ENCODE data around the gene SCNN1A. TPM values are rescaled to one million over a fixed set of nuclear protein-coding genes. Genes with fewer than 3 reads are reported as not detected.

The SCNN1A gene
- polyA plus RNA-seq, 3 donors: 64.1 to 91.6 (median 68.0) TPM

DNA sequence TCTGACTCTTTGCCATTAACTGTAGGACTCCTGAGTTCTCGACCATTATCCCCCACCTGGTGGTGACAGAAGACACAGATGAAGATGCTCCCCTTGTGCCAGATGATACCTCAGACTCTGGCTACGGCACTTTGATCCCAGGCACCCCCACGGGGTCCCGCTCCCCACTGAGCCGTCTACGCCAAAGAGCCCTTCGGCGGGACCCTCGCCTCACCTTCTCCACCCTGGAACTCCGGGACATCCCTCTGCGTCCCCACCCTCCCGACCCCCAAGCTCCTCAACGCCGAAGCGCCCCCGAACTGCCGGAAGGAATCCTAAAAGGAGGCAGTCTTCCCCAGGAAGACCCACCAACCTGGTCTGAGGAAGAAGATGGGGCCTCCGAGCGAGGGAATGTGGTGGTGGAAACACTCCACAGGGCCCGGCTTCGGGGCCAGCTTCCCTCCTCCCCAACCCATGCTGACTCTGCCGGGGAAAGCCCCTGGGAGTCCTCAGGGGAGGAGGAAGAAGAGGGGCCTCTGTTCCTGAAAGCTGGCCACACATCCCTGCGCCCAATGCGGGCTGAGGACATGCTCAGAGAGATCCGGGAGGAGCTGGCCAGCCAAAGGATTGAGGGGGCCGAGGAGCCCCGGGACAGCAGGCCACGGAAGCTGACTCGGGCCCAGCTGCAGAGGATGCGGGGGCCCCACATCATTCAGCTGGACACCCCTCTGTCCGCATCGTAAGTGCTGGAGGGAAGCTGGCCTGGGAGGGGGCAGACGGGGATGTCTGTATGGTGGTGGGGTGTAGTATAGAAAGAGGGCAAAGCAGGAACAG, 47.9 kb downstream of the SCNN1A start:
- DNase-seq (ENCODE audit: extremely low read depth in 1 of 11, low read depth in 9 of 11, low spot score in 4 of 11): no peak

DNA sequence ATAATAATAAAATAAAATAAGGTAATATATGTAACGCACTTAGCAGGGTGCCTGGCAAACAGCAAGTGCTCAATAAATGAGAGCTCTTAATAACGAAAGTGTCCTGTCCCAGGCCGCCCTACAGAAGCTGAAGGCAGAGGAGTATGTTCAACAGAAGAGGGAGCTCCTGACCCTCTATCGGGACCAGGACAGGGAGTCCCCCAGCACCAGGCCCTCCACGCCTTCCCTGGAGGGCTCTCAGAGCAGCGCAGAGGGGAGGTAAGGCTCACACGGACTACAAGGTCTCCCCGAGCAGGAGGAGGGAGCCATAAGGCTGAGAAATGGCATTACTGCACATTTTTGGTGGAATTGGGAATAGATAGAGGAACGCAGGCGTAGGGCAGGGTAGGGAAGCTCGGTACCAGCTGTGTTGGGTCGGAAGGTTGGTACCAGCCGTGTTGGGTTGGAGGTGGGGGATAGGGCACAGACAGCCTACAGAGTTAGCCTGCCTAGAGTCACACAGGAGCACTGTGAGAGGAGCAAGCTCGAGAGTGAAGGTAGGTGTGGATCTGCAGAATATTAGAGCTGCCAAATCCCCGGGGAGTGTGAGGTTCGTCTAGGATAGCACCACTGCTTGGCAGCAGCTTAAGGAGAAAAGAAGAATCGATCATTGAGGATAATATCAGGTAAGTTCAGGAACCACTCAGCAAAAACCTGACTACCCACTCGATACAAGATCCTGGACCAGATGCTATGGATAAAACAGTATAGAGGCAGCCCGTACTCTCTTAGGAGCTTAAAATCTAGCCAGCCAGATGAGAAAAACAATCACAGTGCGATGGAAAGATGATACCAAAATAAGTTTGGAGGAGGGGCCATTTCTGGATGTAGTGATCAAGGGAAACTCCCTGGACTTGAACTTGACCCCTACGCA, 48.8 kb downstream of the SCNN1A start:
- DNase-seq (ENCODE audit: extremely low read depth in 1 of 11, low read depth in 9 of 11, low spot score in 4 of 11): peak in 1 of 11 donors; percentile 73

DNA sequence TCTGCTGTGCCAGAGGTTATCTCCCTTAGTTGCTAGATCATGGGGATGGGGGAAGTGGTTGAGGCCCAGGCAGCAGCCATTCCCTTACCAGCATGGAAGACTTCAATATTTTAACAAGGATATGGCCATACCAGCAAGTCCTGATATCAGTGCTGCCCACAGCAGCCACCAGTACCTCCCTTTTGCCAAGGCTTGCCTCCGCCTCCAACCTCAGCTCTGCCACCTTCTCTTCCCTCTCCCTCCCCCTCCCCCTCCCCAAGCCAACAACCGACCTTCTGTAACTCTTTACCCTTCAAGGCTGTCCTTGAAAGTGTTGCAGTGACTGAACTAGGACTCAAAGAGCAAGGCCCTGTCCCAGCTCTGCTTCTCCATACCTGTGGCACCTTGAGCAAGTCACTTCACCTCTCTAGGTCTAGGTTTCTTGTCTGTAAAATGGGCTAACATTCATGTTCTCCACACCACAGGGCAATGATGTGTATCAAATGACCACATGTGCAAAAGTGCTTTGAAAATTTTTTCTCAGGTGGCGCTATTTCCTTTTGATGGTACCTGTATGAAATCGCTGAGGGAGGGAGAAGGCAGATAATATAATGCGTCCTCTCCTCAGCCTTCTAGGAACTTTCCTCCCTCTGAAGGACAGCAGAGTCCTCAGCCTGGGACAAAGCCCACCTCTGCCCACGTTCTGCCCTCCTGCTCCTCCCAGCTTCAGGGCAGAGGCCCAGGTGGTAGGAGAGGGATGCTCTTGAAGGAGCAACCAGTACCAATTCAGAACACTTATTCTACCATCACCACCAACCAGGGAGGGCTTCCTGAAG, 50.2 kb downstream of the SCNN1A start:
- no peak for DNase-seq (ENCODE audit: extremely low read depth in 1 of 11, low read depth in 9 of 11, low spot score in 4 of 11)

DNA sequence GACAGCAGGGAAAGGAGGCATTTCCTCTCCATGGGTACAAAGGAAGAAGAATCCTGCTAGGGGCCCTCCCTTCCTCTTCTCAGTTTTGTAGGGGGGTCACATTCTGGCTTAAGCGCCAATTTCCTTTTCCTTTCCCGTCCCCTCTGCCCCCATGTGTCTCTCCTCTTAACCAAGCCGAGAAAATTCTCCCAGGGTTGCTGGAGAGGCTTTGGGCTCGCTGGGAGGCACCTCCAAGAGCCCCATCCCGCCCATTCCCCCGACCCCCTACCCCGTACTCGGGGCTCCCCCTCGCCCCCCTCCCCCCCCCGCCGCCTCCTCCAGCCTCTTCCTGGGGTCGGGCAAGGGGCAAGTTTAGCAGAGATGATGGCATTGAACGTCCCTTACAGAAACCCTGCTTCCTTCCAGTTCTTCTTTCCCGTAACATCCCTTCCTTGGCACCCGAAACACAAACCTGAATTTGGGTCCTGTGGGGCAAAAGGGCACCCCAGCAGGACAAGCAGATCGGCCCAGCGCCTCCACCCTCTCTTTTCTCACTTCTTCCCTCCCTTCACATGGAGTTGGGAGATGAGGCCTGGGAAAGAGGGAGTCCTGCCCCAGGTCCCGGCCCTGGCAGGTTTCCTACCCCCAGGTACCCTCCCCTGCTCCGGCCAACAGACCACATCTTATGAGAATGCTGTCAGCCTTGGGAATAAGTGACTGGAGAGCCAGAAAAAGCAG, 51.2 kb downstream of the SCNN1A start:
- DNase-seq (ENCODE audit: extremely low read depth in 1 of 11, low read depth in 9 of 11, low spot score in 4 of 11): no peak

DNA sequence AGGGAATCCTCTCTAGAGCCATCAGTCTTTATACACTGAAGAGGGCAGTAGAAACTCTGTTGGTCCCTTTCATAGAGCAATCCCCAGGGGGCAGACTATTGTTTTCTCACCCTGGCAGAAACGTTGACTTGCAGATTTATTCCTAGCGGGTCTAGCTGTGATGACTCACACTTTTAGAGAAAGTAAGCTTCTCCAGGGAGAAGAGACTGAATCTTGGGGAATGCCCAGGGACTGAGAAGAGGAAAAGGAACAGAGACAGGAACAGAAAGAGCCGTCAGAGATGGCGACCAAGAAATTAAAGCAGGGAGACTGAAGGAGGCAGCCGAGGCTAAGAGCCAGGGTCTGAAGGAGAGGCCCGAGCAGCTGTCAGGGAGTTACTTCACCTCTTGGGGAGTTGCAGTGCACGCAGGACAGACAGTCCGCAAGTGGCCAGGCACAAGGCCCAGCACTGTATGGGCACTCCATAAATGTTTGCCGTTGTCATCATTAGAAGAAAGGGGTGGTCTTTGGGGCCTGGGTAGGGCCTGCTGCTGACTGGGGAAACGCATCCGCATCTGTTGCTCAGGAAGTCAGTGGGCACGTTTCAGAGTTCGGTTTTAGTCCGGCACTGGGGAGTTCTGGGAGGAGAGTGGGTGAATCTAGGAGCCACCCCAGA, 51.9 kb downstream of the SCNN1A start:
- DNase-seq (ENCODE audit: extremely low read depth in 1 of 11, low read depth in 9 of 11, low spot score in 4 of 11): peak in 1 of 11 donors; percentile 79

DNA sequence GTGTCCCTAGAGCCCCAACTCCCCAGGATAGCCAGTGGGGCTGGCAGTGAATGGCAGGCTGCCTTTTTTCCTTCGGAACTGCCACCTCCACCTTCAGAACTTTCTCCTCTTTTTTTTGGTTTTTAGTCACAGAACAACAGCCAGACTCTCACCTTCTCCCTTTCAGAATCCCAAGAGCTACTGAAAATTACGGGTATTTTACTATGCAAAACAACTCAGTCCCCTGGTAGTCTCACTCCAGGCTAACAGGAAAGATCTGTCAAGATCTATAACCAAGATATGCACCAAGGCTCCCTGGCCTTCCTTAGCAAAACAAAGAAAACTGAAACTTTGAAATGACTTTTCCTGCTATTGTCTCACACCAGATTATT, 52.4 kb downstream of the SCNN1A start:
- DNase-seq (ENCODE audit: extremely low read depth in 1 of 11, low read depth in 9 of 11, low spot score in 4 of 11): no peak

DNA sequence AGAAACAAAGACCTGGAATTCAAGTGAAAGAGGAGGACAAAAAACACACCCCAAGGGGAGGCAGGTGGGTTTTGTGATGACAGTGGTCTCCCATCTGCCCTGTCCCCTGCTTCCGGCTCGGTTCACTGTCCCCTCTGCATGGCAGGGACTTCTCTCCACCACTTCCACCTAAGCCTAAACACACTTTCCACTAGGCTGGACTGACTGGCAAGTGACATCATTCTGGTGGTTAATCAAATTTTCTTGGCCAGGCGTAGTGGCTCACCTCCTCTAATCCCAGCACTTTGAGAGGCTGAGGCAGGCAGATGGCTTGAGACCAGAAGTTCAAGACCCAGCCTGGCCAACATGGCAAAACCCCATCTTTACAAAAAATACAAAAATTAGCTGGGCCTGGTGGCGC, 53.0 kb downstream of the SCNN1A start:
- no peak for DNase-seq (ENCODE audit: extremely low read depth in 1 of 11, low read depth in 9 of 11, low spot score in 4 of 11)

DNA sequence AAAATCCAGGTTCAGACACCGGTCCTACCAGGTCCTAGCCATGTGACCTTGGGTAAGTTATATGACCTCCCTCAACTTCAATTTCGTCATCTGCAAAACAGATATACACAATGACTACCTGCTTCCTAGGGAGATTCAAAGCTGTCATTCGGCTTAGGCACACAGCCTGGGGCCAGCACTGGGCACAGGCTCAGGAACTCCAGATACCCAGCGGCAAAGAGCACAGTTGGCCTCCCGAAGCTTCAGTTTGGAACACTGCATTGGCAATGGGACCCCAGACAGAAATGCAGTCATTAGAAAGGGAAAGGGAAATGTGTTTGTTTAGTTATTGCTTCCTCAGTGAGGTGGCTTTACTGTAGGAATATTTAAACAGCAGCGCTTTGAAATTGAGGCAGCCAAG, 53.5 kb downstream of the SCNN1A start:
- DNase-seq (ENCODE audit: extremely low read depth in 1 of 11, low read depth in 9 of 11, low spot score in 4 of 11): no peak

DNA sequence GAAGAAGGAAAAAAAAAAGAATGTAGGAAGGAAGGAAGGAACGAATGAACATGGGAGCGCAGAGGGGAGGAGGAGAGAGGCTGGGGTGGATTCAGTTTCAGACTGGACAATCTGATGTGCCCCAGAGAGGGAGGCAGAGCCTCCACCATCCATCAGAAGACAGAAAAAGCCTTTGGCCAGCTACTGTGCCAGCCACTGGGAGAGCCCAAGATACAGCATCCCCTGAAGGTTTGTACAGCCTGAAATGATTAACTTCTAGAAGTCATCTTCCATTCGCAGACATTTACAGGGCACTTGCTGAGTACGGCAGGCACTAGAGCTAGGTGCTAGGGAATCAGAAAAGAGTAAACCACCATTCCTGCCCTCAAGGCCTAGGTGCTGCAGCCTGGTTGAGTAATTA, 55.9 kb downstream of the SCNN1A start:
- DNase-seq (ENCODE audit: extremely low read depth in 1 of 11, low read depth in 9 of 11, low spot score in 4 of 11): no peak

DNA sequence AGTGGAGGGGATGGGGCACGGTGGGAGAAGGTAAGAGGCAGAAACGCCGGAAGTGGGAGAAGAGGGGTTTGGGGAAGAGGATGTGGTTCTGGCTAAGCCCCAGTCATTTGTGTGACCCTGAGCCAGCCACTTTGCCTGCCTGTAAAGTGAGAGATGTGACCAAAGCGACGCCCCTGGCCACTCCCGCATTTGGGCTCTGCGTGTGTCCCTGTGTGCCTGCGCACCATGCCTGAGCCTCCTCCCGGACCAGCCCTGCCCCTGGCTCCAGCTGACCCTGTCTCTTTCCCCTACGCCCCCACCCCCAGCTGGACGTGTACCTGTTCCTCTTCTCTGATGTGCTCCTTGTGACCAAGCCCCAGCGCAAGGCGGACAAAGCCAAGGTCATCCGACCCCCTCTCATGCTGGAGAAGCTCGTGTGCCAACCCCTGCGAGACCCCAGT, 56.9 kb downstream of the SCNN1A start:
- DNase-seq (ENCODE audit: extremely low read depth in 1 of 11, low read depth in 9 of 11, low spot score in 4 of 11): no peak

DNA sequence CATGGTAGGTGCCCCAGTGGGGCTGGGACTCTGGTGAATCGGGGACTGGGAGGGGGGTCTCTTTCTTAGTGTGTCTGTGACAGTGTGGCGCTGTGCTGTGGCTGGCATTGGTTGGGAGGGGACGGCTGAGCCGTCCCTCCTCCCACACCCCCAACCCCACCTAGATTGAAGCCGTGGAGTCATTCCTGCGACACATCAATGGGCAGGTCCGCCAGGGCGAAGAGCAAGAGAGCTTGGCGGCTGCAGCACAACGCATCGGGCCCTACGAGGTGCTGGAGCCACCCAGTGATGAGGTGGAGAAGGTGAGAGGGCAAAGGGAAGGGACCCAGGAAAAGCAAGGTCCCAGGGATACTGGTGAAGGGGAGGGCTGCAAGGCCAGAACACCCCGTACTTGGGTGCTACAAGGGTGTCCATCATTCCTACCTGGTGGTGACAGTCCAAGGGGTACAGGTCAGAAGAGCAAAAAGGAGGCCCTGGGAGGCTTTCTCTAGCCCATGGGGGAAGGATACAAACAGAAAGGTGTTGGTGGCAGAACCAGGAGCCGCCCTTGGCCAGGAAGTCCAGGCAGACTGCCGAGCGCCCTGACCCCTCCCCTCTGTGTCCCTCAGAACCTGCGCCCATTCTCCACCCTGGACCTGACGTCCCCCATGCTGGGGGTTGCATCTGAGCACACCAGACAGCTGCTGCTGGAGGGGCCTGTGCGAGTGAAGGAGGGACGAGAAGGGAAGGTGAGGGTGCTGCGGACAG, 57.5 kb downstream of the SCNN1A start:
- DNase-seq (ENCODE audit: extremely low read depth in 1 of 11, low read depth in 9 of 11, low spot score in 4 of 11): no peak

DNA sequence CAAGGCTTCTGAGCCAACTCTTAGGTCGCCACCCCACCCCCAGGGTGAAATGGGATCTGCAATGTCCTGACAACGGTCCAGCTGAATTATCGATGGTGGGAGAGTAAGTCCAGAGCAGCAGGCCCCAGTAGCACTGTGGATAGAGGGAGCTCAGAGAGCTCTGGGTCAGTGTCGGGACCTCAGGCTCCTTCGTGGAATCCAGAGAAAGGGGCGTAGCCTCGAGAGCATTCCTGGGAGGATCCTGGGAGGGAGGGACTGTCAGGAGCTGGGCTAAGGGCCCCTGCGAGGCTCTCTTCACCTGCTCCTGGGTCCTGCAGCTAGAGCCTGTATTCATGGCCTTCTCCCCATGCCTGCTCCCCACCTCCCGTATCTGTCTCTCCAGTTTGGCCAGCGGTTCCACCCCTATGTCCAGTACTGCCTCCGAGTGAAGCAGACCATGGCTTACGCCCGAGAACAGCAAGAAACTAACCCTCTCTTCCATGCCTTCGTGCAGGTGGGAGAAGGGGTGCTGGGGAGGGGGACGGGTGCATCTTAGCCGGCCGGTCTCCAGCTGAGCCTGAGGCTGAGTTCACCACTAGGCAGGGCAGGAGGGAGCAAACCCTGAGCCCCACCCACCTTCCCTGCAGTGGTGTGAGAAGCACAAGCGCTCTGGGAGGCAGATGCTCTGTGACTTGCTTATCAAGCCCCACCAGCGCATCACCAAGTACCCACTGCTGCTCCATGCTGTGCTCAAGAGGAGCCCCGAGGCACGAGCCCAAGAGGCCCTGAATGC, 58.3 kb downstream of the SCNN1A start:
- no peak for DNase-seq (ENCODE audit: extremely low read depth in 1 of 11, low read depth in 9 of 11, low spot score in 4 of 11)

DNA sequence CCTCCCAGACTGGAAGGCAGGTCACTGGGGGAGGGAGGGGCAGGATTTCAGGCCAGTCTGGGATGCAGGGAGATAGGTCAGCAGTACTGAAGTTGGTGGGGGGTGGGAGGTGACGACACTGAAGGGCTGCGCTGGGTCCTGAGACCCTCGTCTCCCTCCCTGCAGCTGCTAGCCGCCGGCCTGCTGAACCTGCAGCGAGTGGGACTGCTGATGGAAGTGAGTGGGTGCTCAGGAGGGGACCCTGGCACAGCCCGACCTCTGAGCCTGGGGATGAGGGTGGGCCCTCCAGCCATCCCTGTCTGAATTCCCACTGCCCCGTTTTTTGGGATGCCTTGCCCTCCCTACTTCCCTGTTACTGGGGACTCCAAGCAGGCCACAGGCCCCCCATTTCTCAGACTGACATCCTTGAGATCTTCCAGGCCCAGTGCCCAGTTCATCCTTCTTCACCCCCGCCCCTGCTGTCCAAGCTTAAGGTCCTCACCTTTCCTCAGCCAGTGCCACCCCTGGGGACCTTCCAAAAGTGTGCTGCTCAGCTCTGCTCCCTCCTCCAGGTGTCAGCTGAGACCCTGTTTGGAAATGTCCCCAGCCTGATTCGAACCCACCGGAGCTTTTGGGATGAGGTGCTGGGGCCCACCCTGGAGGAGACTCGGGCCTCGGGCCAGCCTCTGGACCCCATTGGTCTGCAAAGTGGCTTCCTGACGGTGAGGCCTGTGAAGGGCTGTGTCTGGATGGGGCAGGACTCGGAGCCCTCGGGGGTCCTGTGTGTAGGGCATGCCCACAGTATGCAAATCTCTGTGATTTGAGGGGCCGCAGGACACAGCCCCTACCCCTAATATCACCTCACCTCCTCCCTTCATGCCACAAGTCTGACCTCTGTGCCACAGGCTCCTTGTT, 59.4 kb downstream of the SCNN1A start:
- DNase-seq (ENCODE audit: extremely low read depth in 1 of 11, low read depth in 9 of 11, low spot score in 4 of 11): no peak

DNA sequence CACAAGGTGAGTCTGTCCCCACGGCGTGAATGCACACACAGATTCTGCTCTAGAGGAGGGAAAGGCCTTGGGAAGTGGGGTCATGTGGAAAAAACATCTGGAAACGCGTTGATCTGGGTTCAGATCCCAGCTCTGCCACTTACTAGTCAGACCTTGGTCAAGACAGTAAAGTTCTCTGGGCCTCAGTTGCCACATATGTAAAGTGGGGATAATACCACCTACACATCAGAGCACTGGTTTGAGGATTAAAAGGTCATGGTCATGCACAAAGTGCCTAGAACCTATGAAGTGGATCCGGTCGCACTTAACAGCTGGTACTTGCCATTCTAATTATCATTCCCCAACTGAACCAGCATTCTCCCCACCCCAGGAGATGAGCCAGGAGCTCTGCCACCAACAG, 60.2 kb downstream of the SCNN1A start:
- DNase-seq (ENCODE audit: extremely low read depth in 1 of 11, low read depth in 9 of 11, low spot score in 4 of 11): no peak

DNA sequence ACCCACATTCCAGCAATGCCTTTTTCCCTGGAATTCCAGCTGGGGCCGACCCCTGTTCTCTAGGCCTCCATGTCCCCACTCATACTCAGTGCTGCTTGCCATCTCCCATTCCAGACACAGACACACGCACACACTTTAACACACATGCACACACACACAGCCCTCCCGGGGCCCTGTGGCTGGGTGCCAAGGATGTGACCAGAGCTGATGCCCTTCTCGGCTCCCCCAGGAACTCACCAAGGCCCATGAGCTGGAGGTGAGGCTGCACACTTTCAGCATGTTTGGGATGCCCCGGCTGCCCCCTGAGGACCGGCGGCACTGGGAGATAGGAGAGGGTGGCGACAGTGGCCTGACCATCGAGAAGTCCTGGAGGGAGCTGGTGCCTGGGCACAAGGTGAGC, 60.6 kb downstream of the SCNN1A start:
- no peak for DNase-seq (ENCODE audit: extremely low read depth in 1 of 11, low read depth in 9 of 11, low spot score in 4 of 11)

DNA sequence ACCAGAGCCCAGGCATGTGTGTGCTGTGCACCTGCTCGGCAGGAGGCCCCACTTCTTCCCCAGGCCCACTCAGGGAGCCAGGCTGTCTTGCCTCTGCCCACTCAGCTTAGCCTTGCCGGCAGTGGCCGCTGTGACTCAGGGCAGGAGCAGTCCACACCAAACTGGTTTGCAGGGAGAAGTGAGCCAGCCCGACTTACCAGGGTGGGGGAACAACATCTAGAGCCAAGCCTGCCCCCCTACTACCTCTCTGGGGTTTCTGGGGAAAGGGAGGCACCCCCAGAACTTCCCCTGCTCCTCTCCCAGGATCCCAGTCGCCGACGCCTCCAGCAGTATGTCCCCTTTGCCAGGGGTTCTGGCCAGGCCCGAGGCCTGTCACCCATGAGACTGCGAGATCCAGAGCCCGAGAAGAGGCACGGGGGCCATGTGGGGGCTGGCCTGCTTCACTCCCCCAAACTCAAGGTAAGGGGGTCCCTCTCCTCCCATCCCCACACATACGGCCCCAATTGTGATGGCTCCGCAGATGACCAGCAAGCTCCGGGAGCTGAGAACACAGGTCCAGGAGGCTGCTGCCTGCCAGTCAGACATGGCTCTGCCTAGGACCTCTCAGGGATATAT, 61.9 kb downstream of the SCNN1A start:
- DNase-seq (ENCODE audit: extremely low read depth in 1 of 11, low read depth in 9 of 11, low spot score in 4 of 11): no peak

All from renal cortex interstitium (tissue), 11 donors.